NAMALWA (cell line): Measurements from ENCODE around the gene CFAP69.
"Not testable (repeated sequence)": the region's sequence is repeated elsewhere in the genome, so short reads cannot be mapped to it uniquely, and the experiment has no call there.

ENCODE experiments used
- DNase-seq: peaks from one replicate; pipeline ENCODE4 v3.0.0-alpha.2; 2015; ENCODE audit warnings: low spot score

The CFAP69 gene

GRCh38 chr7:90231304-90231703 lies 13.7 kb upstream of the CFAP69 start:
- DNase-seq, result no peak

- no peak for DNase-seq
Observed at GRCh38 chr7:90232430-90232829, 12.5 kb upstream of the CFAP69 start.

GRCh38 chr7:90233569-90233968 lies 11.4 kb upstream of the CFAP69 start:
- no peak for DNase-seq

GRCh38 chr7:90236721-90237289 lies 8.2 kb upstream of the CFAP69 start:
- DNase-seq, result no peak

GRCh38 chr7:90238022-90238421 lies 7.0 kb upstream of the CFAP69 start:
- DNase-seq, result no peak

- no peak for DNase-seq
Observed at GRCh38 chr7:90238583-90238982, 6.4 kb upstream of the CFAP69 start.

- no peak for DNase-seq
Observed at GRCh38 chr7:90239050-90239449, 5.9 kb upstream of the CFAP69 start.

GRCh38 chr7:90239625-90240228 lies 5.2 kb upstream of the CFAP69 start:
- DNase-seq, result no peak

GRCh38 chr7:90242369-90243168 lies 2.4 kb upstream of the CFAP69 start:
- DNase-seq, result no peak

- DNase-seq, result no peak
Observed at GRCh38 chr7:90243556-90243955, 1.4 kb upstream of the CFAP69 start.

- no peak for DNase-seq
Observed at GRCh38 chr7:90244565-90244908, 437 bp upstream of the CFAP69 start.

GRCh38 chr7:90246171-90246570 lies 1.2 kb downstream of the CFAP69 start:
- DNase-seq, result no peak

- no peak for DNase-seq
Observed at GRCh38 chr7:90248706-90249105, 3.7 kb downstream of the CFAP69 start.

GRCh38 chr7:90250601-90251303 lies 5.8 kb downstream of the CFAP69 start:
- no peak for DNase-seq

GRCh38 chr7:90251304-90251635 lies 6.3 kb downstream of the CFAP69 start:
- DNase-seq, result no peak

GRCh38 chr7:90256011-90256410 lies 11.0 kb downstream of the CFAP69 start:
- DNase-seq, result not testable (repeated sequence)

GRCh38 chr7:90256778-90257177 lies 11.8 kb downstream of the CFAP69 start:
- no peak for DNase-seq

- DNase-seq, result no peak
Observed at GRCh38 chr7:90261441-90261840, 16.5 kb downstream of the CFAP69 start.

GRCh38 chr7:90262438-90262837 lies 17.5 kb downstream of the CFAP69 start:
- DNase-seq, result peak; percentile 53

GRCh38 chr7:90266808-90267207 lies 21.8 kb downstream of the CFAP69 start:
- no peak for DNase-seq

- DNase-seq, result no peak
Observed at GRCh38 chr7:90267263-90267858, 22.4 kb downstream of the CFAP69 start.

GRCh38 chr7:90269163-90269562 lies 24.2 kb downstream of the CFAP69 start:
- DNase-seq, result no peak
